Panc1 (cell line): ENCODE results near the gene KANK2. TPM values are rescaled to one million over a fixed set of nuclear protein-coding genes. Genes with fewer than 3 reads are reported as not detected.
A peak's percentile ranks its signal among the peaks of the same experiment; 100 is the strongest.

Experiments
- ATAC-seq: fragments of 200-7000 bp; cut with Tn5 transposase; 2 replicates; pipeline ENCODE4 v1.9.1; 2020; ENCODE audit warnings: mild to moderate bottlenecking, moderate library complexity
- BruUV-seq: library from RNA; stranded (reverse); fragments of 400-500 nt; replicated peaks from 2 replicates; lab custom pipeline; 2021; lab: Mats Ljungman, UMichigan
- CTCF ChIA-PET: fragments of 300-600 bp; sonication (Branson Sonifier 250); formaldehyde crosslinking; loops from one replicate; lab custom pipeline; 2022; ENCODE audit warnings: antibody characterized with exemption; lab: Charles Lee
- POLR2A ChIA-PET: fragments of 300-600 bp; sonication (Branson Sonifier 250); formaldehyde crosslinking; loops from one replicate; lab custom pipeline; 2022; ENCODE audit warnings: antibody characterized with exemption; lab: Charles Lee
- DNase-seq: peaks from one replicate; pipeline ENCODE4 v3.0.0-alpha.2; 2010; ENCODE audit warnings: low read depth, low spot score
- H3K27ac ChIP-seq: 2 replicates; pipeline ENCODE4 v1.5.1; 2011; ENCODE audit warnings: mild to moderate bottlenecking, low read length, inconsistent platforms
- H3K27me3 ChIP-seq: fragments of 200-500 bp; sonication (Bioruptor generic); 2 replicates; pipeline ENCODE4 v1.6.0; 2014; ENCODE audit warnings: low read length, inconsistent platforms; ENCODE audit not compliant: control insufficient read depth, insufficient read depth
- H3K36me3 ChIP-seq: fragments of 200-500 bp; sonication (Bioruptor generic); 2 replicates; pipeline ENCODE4 v1.5.1; 2014; ENCODE audit warnings: inconsistent platforms, mild to moderate bottlenecking, low read length, moderate library complexity; ENCODE audit not compliant: control insufficient read depth, insufficient read depth
- H3K4me1 ChIP-seq: 2 replicates; pipeline ENCODE4 v1.5.1; 2011; ENCODE audit warnings: inconsistent platforms, mild to moderate bottlenecking, low read length, moderate library complexity; ENCODE audit not compliant: control insufficient read depth, insufficient read depth
- H3K4me3 ChIP-seq, 2 experiments: 2 replicates each; pipeline ENCODE4 v1.5.1; 2011 to 2012; ENCODE audit warnings: low read depth in 2 of 2, low read length in 2 of 2, mild to moderate bottlenecking in 2 of 2, inconsistent platforms in 1 of 2, moderate library complexity in 1 of 2
- H3K9me3 ChIP-seq: fragments of 200-500 bp; sonication (Bioruptor generic); 2 replicates; pipeline ENCODE4 v1.5.1; 2014; ENCODE audit warnings: low read depth, mild to moderate bottlenecking, inconsistent platforms, low read length, moderate library complexity; ENCODE audit not compliant: control insufficient read depth, insufficient read depth
- POLR2AphosphoS5 ChIP-seq: IDR thresholded peaks from 2 replicates; pipeline ENCODE4 v1.6.1; 2012; ENCODE audit warnings: mild to moderate bottlenecking, low read depth, low read length, moderate library complexity
- REST ChIP-seq, 2 experiments: IDR thresholded peaks; 2 replicates each; pipeline ENCODE4 v1.6.1; 2011 to 2012; ENCODE audit warnings: low read depth in 2 of 2, control low read depth in 1 of 2, low read length in 1 of 2, mild to moderate bottlenecking in 1 of 2, moderate library complexity in 1 of 2; ENCODE audit not compliant: insufficient read depth in 1 of 2
- SIN3A ChIP-seq: IDR thresholded peaks from 2 replicates; pipeline ENCODE4 v1.6.1; 2012; ENCODE audit warnings: low read depth, mild to moderate bottlenecking, low read length, moderate library complexity, borderline replicate concordance; ENCODE audit not compliant: insufficient read depth
- TCF7L2 ChIP-seq: IDR thresholded peaks from 2 replicates; pipeline ENCODE4 v1.6.1; 2011; ENCODE audit warnings: mild to moderate bottlenecking, low read depth, low read length, inconsistent platforms
- in situ Hi-C: cut with HindIII; loops from 2 replicates; pipeline ENCODE4 v1.10.0; 2016; ENCODE audit warnings: low sequenced_read_pairs, low pct_unique_long_range_greater_than_20kb
- intact Hi-C: fragments of 100-400 bp; cut with micrococcal nuclease; formaldehyde crosslinking; loops from one replicate; pipeline ENCODE4 v1.10.0; 2022; ENCODE audit not compliant: unreplicated experiment
- total RNA-seq: library from RNA; stranded (reverse); gene quantifications from one replicate; pipeline ENCODE4 v1.2.1, GENCODE V29; 2021; ENCODE audit not compliant: unreplicated experiment
- TF ChIP-seq, protein P1 (sequence below): fragments of 450-650 bp; IDR thresholded peaks from 2 replicates; pipeline ENCODE4 v1.5.1; 2017; ENCODE audit warnings: mild to moderate bottlenecking

The KANK2 gene
- total RNA-seq, 1 experiment from 2014 or later: 121 TPM

DNA sequence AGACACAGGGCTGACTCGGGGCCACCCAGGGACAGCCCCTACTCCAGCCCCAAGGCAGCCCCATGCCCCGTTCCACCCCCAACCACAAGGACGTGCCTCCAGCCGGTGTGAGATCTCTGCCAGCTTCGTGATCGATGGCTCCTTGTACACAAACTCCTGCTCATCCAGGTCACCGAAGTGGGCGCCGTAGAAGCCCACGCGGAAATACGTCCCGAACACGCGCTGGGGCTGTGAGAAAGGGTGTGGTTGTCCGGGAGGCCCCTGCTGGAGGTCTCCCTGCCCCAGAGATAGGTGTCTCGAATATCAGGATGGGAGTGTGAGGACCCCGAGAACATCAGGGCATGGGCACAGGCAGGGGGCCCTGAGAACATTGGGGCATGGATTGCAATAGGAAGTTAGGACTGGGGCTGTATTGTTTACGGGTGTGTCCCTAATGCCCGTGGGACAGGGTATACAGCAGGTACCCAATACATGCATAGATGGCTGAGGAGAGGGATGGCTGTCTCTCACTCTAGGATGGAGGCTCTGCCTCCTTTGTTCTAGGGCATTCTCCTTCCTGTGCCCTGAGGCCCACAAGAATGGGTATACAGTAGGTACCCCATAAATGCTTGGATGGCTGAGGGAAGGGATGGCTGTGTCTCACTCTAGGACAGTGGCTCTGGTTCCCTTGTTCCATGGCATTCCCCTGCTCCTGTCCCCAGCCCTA, 5.3 kb upstream of the KANK2 start:
- DNase-seq: no peak
- no TSS peak for BruUV-seq
- intact Hi-C loops (loop anchor here (5.0 kb wide), 1 partner anchor 65 kb away; no protein-coding TSS in a partner anchor), in situ Hi-C loops (no loop called here)
- no peak for ATAC-seq
- Histone ChIP-seq H3K27ac (peak overlapping the region; percentile 66), H3K9me3 (no peaks in the 10 kb centered on the region), H3K4me3 (no peak overlapping the region), H3K27me3 (no peaks in the 10 kb centered on the region), H3K36me3 (no peaks in the 10 kb centered on the region), H3K4me1 (peaks cover 19% of the 10 kb centered on the region)
- TF ChIP-seq POLR2AphosphoS5 (no peak), SIN3A (no peak), TCF7L2 (no peak), REST (IDR thresholded peaks at IDR 0.05; ENCODE audit: insufficient read depth in 1 of 2, low read depth in 2 of 2, low read length in 1 of 2) (no peak)
- TF ChIP-seq, protein P1, sequence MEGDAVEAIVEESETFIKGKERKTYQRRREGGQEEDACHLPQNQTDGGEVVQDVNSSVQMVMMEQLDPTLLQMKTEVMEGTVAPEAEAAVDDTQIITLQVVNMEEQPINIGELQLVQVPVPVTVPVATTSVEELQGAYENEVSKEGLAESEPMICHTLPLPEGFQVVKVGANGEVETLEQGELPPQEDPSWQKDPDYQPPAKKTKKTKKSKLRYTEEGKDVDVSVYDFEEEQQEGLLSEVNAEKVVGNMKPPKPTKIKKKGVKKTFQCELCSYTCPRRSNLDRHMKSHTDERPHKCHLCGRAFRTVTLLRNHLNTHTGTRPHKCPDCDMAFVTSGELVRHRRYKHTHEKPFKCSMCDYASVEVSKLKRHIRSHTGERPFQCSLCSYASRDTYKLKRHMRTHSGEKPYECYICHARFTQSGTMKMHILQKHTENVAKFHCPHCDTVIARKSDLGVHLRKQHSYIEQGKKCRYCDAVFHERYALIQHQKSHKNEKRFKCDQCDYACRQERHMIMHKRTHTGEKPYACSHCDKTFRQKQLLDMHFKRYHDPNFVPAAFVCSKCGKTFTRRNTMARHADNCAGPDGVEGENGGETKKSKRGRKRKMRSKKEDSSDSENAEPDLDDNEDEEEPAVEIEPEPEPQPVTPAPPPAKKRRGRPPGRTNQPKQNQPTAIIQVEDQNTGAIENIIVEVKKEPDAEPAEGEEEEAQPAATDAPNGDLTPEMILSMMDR: no peak
- ChIA-PET CTCF (no interaction called here), POLR2A (no interaction called here)

- no peak for ATAC-seq
- DNase-seq: no peak
- H3K4me1 ChIP-seq: peaks cover 19% of the 10 kb centered on the region
- no peak overlapping the region for H3K27ac ChIP-seq
- in situ Hi-C loops: no loop called here
- BruUV-seq: no TSS peak
- POLR2A ChIA-PET: no interaction called here
- CTCF ChIA-PET: no interaction called here
- no peaks in the 10 kb centered on the region for H3K36me3 ChIP-seq
- no peaks in the 10 kb centered on the region for H3K9me3 ChIP-seq
- intact Hi-C loops: loop anchor here (5.0 kb wide), 1 partner anchor 64 kb away; no protein-coding TSS in a partner anchor
- TF ChIP-seq SIN3A: no peak
- TF ChIP-seq, protein P1: no peak
- TF ChIP-seq REST (IDR thresholded peaks at IDR 0.05; ENCODE audit: insufficient read depth in 1 of 2, low read depth in 2 of 2, low read length in 1 of 2): no peak
- TF ChIP-seq POLR2AphosphoS5: no peak
- no peak for TF ChIP-seq TCF7L2
- no peak overlapping the region for H3K4me3 ChIP-seq
- H3K27me3 ChIP-seq: no peaks in the 10 kb centered on the region
These were observed 4.4 kb upstream of the KANK2 start for GRCh38 chr19:11201791-11202190.
